Skin epidermis (tissue), 12 donors: ENCODE measurements around the gene DENND1B.
"Not testable (repeated sequence)": the region's sequence is repeated elsewhere in the genome, so short reads cannot be mapped to it uniquely, and the experiment has no call there.

Experiments
- H3K27ac ChIP-seq, 21 experiments: fragments of 200-600 bp; sonication (generic) in 11 of 21; one replicate each; pipeline ENCODE4 v1.5.0; 2020; ENCODE audit warnings: mild to moderate bottlenecking in 3 of 21, inconsistent platforms in 2 of 21, moderate library complexity in 2 of 21
- H3K4me3 ChIP-seq, 7 experiments: fragments of 200-600 bp; sonication (generic) in 2 of 7; one replicate each; pipeline ENCODE4 v1.5.0; 2020; ENCODE audit warnings: inconsistent platforms in 2 of 7, mild to moderate bottlenecking in 2 of 7, moderate library complexity in 1 of 7

Gene DENND1B

DNA sequence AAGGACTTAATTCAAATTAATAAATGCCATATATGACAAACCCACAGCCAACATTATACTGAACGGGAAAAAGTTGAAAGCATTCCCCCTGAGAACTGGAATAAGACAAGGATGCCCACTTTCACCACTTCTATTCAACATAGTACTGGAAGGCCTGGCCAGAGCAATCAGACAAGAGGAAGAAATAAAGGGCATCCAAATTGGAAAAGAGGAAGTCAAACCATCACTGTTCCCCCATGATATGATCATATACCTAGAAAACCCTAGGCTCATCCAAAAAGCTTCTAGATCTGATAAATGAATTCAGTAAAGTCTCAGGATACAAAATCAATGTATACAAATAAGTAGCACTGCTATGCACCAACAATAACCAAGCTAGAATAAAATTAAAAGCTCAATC, 283.8 kb downstream of the DENND1B start:
- H3K27ac ChIP-seq, H3K4me3 ChIP-seq: not testable (repeated sequence)

DNA sequence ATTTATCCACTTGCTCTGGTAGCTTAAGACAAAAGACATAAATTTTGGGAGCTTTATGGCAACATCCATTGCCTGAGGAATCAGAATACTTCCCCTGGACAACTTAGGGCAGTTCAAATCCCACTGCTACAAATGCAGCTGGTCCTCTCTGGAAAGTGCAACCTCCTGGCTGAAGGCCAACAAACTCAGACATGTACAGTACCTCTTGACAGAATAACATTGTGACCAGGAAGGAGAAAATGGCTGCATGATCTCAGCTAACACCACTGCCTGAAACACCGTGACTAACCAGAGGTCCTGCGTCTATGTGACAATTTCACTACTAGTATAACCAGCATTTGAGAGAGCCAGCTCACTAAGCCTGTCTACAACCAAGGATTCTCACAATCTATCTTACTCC, 288.3 kb downstream of the DENND1B start:
- Histone ChIP-seq H3K27ac (no peak overlapping the region), H3K4me3 (no peak overlapping the region)

DNA sequence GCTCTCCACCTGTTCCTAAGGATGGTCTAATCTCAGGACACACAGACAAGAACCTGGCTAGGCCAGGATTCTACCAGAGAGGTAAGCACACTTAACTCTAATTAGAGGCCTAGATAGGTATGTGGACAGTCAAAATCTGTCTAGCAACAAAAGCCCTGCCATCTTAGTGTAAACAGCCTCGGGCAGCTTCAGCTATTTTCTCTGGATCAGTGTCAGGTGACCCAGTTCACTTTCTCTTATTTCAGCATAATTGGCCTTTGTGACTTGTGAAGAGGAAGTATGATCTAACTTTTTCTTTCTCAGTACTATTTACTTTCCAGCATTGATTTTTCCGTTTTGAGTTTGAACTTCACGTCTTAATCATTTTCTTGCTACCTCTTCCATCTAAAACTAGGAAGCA, 289.5 kb downstream of the DENND1B start:
- Histone ChIP-seq H3K27ac (no peak overlapping the region), H3K4me3 (no peak overlapping the region)

DNA sequence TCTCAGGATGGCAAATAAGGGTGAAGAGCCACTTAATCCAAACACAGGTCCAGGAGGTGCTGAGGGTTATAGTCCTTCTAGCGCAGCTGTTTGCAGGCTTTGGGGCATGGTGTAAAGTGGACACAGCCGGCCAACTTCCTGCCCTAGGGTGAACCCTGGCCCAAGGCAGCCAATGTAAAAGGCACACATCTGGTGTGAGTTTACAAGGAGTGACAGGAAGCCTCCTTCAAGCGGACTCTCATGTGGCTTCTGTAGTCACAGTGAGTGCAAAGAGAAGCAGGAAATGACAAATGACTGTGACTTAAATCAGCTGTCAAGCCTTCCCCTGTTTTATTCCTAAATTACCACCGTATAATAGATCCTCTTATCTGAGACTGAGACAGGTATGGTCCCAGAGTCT, 294.2 kb downstream of the DENND1B start:
- no peak overlapping the region for H3K27ac ChIP-seq
- no peak overlapping the region for H3K4me3 ChIP-seq

DNA sequence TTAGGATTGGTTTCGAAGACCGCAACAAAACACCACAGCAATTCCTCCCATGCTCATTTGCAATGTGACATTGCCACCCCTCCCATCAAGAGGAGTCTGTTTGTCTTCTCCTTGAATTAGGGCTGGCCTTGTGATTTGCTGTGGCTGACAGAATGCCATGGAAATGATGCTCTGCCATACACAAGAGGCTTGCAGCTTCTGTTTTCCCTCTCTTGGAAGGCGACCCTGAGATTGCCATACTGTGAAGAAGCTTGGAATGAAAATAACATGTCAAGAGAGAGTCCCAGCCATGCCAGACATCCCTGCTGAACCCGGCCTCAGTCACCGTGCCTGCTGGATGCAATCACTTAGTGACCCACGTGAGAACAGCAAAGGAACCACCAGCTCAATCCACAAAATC, 294.8 kb downstream of the DENND1B start:
- no peak overlapping the region for H3K27ac ChIP-seq
- no peak overlapping the region for H3K4me3 ChIP-seq

DNA sequence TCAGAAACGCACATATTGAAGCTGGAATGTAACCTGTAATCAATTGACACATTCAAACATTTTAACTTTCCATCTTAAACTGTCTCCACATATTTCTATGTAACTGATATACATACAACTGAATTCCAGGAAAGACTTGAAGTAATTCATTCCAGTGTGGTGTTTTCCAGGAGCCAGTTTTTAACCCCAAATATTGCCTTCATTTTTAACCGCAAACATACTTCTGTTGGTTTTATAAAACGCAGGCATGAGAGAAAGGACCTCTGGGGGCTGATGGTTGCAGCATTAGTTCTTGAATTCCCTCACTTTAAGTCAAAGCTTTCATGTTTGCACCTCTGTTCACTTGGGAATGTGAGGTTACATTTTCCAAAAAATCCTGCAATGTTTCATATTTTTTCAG, 303.1 kb downstream of the DENND1B start:
- no peak overlapping the region for H3K27ac ChIP-seq

DNA sequence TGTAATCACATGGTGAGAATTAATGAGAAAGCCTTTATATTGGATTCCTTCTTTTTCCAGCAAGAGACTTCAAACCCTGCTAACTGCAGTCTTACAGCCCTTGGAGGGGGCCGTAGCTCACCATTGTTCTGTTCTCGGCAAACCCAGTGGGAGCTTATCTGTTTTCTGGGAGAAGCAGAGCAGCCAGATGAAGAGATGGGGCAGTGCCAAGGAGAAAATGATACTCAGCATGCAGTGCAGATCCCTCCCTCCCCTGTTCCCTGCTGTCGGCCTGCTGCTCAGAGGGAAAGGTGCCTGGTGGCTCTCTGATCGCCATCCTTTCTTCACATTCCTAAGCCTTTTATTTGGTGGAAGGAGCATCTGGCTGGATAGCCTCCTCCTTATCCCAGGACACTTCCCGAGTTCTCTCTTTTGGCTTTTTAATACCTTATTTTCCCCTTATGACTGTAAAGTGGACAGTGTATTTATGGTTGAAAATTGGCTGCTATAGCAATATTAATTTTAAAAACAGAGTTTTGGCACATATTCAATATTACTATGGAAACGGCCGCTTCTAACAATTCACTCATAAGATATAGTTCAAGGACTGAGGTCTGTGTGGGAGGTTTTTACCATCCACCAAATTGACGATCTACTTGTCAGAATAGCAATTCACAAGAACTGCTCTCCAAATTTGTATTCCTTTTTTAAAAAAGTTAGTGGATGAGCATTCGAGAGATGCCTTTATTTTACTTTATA, 303.9 kb downstream of the DENND1B start:
- Histone ChIP-seq H3K27ac (no peak overlapping the region), H3K4me3 (no peak overlapping the region)

More for the DNA sequence above, 303.1 kb downstream of the DENND1B start:
- no peak overlapping the region for H3K4me3 ChIP-seq

DNA sequence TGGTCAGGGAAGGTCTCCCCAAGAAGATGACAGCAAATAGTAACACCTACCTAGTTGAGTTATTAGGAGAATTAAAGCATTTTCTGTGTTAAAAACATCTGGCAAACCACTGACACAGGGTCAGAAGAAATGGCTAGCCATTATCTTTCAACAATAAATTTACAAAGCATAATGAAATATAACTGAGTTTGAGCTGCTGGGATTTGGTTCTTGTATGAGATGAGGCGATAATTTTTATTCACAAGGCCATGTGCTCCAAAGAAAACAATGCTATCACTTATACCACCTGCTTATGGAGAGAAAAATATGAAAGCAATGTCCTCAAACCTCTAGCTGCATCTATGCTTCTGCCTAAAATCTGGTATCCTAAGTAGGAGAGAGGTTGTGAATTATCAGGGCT, 304.9 kb downstream of the DENND1B start:
- Histone ChIP-seq H3K27ac (no peak overlapping the region), H3K4me3 (no peak overlapping the region)

DNA sequence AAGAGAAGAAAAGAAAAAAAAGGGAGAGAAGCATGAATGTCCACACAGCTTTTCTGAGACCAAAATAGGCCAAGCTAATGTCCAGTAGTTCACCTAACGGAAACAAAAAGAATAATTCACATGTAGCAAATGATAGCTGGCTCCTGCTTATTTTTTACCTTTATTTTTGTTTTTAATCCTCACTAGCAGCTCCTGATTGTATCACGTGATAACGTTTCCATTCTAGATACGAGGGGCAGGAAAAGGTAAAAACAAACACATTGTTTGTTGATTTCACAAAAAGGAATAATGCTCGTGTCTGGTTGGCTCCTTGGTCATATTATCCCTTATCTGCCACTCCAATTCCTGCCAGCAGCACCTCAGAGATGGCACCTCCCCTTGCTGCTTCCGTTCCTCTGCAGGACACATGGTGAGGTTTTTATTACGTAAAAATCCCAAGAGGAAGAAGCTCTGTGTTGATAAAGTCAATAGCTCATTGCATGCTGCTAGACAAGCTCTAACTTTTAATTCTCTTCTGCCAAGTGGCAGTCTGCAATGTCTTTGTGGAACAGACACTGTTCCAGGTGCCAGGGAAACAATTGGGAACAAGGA, 305.6 kb downstream of the DENND1B start:
- H3K4me3 ChIP-seq = no peak overlapping the region
- H3K27ac ChIP-seq = no peak overlapping the region

DNA sequence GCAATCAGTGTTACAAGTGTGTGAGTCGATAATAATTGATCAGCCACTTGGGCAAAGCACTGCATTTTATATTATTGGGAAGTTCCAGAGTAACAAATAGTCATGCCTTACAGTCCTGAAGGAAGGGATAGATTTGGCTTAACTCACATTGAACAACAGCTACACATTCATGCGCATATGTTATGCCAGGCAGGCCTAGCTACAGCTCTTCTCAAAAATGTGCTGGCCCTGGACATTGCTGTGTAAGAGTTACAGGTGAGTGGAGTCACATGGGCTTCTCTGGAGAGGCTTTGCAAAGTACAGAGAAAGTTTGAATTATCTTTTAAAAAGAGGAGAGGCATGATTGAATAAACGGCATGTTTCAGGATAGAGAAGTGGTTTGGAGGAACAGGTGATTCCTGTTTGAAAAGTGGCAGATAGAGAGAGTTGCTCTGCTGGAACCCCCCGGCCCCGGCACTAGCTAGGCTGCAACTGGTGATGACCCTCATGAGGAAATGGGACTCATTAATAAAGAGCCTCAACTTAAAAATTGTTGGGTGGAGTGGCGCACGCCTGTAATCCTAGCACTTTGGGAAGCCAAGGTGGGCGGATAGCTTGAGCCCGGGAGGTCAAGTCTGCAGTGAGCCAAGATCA, 306.6 kb downstream of the DENND1B start:
- Histone ChIP-seq H3K27ac (no peak overlapping the region), H3K4me3 (no peak overlapping the region)

DNA sequence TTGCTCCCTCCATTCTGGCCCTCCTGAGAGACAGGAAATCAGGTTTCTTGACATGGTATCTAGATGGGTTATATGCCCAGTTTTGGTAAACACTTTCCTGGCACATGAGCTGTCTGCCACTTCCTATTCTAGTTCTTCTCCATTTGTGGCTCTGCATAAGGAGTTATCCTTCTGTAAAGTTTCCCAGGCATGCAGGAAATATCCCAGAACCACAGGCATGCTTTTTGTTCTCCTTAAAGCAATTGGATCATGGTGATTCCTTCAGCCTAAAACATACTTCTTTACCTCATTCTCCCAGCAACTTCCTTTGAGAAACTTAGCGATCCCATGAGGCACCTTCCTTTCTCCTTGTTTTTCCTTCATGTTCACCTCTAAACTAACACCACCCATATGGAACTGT, 307.4 kb downstream of the DENND1B start:
- Histone ChIP-seq H3K27ac (no peak overlapping the region), H3K4me3 (no peak overlapping the region)

DNA sequence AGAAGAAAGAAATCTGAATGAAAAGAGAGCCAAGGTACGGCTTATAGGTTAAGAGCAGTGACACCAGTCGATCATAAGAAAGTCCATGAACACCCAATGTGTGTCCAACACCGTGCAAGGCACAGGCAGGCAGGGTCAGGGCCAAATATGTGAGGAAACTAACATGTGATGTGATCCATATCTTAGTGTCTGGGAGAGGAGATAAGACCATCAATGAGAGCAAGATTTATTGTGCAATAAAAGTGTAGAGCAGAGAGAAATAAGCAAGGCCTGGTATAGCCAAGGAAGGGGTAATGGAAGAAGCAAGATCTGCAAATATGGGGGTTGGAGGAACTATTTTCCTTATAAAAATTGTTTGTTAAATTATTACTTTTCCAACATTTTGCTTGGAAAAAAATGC, 308.5 kb downstream of the DENND1B start:
- H3K4me3 ChIP-seq = no peak overlapping the region
- no peak overlapping the region for H3K27ac ChIP-seq

DNA sequence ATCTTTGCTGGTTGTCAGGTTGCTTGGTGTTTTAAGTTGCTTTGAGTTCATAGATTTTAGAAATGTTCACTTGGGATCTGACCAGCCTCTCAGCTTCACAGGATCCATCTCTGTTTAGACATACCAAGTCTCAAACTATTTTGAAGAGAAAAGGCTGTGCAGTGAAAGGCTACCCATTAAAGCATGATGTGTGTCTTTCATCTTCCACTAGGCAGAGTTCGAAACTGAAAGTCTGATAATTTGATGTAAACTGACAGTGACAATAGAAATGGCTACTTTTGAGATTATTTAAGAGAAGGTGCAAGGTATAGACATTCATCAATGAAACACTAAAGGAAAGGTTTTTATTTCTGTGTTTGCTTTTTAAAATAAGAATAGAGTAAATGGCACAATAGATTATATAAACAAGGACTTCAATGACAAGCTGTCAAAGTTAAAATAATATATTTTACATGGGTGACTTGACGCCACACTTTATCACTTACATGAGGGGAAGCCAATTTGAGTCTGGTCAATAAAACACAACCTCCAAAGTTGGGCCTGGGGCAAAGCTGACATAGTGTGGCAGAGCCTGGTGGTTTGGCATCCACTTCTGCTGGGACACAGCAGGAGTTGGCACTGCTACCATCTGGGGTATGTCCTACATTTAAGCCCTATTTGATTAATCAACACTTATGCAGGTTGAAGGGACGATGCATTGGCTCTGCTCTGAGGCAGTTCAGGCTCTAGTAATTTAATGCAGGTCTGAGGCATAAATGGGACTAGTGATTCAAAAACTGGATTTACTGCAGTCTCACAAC, 309.6 kb downstream of the DENND1B start:
- H3K4me3 ChIP-seq = no peak overlapping the region
- H3K27ac ChIP-seq = no peak overlapping the region

DNA sequence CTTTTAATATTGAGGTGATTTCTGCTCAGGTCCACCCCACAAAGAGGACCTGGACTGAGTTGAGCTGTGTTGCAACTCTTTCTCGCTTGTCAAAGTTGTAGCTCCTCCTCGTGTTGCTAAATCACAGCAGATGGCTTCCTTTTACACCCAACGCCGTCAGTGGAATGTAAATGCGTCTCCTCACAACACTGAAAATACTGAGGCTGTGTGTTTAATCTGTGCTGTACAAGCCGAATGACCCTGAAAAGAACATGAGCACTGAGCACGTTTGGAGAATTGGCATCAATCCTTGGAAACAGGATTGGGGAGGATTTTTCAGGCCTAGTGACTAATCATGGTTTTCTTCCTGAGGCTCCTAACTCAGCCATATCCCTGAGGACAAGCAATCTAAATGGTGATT, 311.2 kb downstream of the DENND1B start:
- peak overlapping the region in 1 of 21 experiments; percentile 50 for H3K27ac ChIP-seq
- no peak overlapping the region for H3K4me3 ChIP-seq

DNA sequence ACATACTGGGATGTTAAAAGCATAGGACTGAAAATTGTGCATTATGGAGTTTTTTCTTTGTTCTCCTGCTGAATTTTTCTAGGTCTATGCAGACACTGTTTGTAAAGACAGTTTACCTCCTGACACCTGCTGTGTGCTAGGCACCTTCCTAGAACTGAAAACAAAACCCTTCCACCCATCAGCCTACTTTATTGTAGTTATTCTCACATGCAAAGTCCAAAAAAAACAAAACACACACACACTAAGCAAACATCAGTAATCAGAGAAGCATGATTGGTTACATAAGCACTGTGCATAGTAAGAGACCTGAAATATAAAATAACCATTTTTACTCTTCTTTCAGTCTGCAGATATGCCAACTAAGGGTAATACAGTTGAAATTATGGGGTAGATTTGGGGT, 312.1 kb downstream of the DENND1B start:
- H3K27ac ChIP-seq = no peak overlapping the region
- no peak overlapping the region for H3K4me3 ChIP-seq

DNA sequence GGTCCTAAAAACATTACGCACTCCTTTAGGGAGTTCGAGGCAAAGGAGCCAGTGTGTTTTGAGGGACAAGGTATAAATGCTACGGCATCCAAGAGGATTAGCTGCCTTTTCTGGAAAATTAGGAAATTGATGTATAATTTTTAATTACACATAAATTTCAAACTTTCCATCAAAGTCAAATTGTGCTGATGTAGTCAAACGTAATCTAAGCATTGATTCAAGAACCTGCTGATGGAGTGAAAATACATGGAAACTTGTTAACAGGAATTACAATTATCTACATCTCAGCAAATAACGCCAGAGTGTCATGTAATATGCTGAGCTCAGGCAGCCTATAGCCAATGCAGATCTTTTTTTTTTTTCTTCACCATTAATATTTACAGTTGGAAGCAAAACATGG, 312.7 kb downstream of the DENND1B start:
- no peak overlapping the region for H3K4me3 ChIP-seq
- no peak overlapping the region for H3K27ac ChIP-seq
